Measurements from ENCODE around the gene THAP3.

The THAP3 gene

GRCh38 chr1:6586404-6586816 is 38.3 kb upstream of the THAP3 start:
- no peak for DNase-seq (ENCODE audit: low spot score in 2 of 2)
- no peaks in the 10 kb centered on the region for H3K27me3 Mint-ChIP-seq
- no peak for ATAC-seq (ENCODE audit: low read depth)
- H3K27ac Mint-ChIP-seq: no peak overlapping the region
- H3K9me3 Mint-ChIP-seq: no peaks in the 10 kb centered on the region
- peaks cover 28% of the 10 kb centered on the region for H3K4me1 Mint-ChIP-seq
- H3K36me3 Mint-ChIP-seq: peaks cover 5% of the 10 kb centered on the region
- no peak overlapping the region for H3K4me3 Mint-ChIP-seq

GRCh38 chr1:6587261-6588005 is 37.2 kb upstream of the THAP3 start:
- Mint-ChIP-seq H3K27me3 (no peaks in the 10 kb centered on the region), H3K4me3 (no peak overlapping the region), H3K9me3 (no peaks in the 10 kb centered on the region), H3K36me3 (peaks cover 5% of the 10 kb centered on the region), H3K4me1 (peaks cover 19% of the 10 kb centered on the region), H3K27ac (peak overlapping the region; percentile 38)
- DNase-seq (ENCODE audit: low spot score in 2 of 2) (no peak), ATAC-seq (ENCODE audit: low read depth) (no peak)

- ATAC-seq (ENCODE audit: low read depth) (no peak), DNase-seq (ENCODE audit: low spot score in 2 of 2) (no peak)
- Mint-ChIP-seq H3K27me3 (no peaks in the 10 kb centered on the region), H3K4me3 (no peak overlapping the region), H3K36me3 (peaks cover 5% of the 10 kb centered on the region), H3K4me1 (peaks cover 18% of the 10 kb centered on the region), H3K27ac (no peak overlapping the region), H3K9me3 (no peaks in the 10 kb centered on the region)
These were observed 36.4 kb upstream of the THAP3 start for GRCh38 chr1:6588128-6588892.

GRCh38 chr1:6588893-6589520 is 35.7 kb upstream of the THAP3 start:
- no peaks in the 10 kb centered on the region for H3K9me3 Mint-ChIP-seq
- peaks cover 18% of the 10 kb centered on the region for H3K4me1 Mint-ChIP-seq
- H3K36me3 Mint-ChIP-seq: peaks cover 5% of the 10 kb centered on the region
- no peak for ATAC-seq (ENCODE audit: low read depth)
- H3K4me3 Mint-ChIP-seq: no peak overlapping the region
- DNase-seq (ENCODE audit: low spot score in 2 of 2): no peak
- no peaks in the 10 kb centered on the region for H3K27me3 Mint-ChIP-seq
- no peak overlapping the region for H3K27ac Mint-ChIP-seq

GRCh38 chr1:6590046-6590445 is 34.6 kb upstream of the THAP3 start:
- Mint-ChIP-seq H3K27ac (no peak overlapping the region), H3K4me1 (peaks cover 11% of the 10 kb centered on the region), H3K36me3 (peaks cover 5% of the 10 kb centered on the region), H3K4me3 (no peak overlapping the region), H3K9me3 (no peaks in the 10 kb centered on the region), H3K27me3 (no peaks in the 10 kb centered on the region)
- DNase-seq (ENCODE audit: low spot score in 2 of 2) (no peak), ATAC-seq (ENCODE audit: low read depth) (no peak)

- DNase-seq (ENCODE audit: low spot score in 2 of 2) (no peak), ATAC-seq (ENCODE audit: low read depth) (peak; percentile 53)
- Mint-ChIP-seq H3K36me3 (peaks cover 5% of the 10 kb centered on the region), H3K4me1 (peaks cover 10% of the 10 kb centered on the region), H3K27ac (no peak overlapping the region), H3K4me3 (no peak overlapping the region), H3K27me3 (no peaks in the 10 kb centered on the region), H3K9me3 (no peaks in the 10 kb centered on the region)
These were observed 33.4 kb upstream of the THAP3 start for GRCh38 chr1:6591222-6591621.

GRCh38 chr1:6591644-6592043 is 33.0 kb upstream of the THAP3 start:
- H3K36me3 Mint-ChIP-seq: peaks cover 5% of the 10 kb centered on the region
- ATAC-seq (ENCODE audit: low read depth) (no peak), DNase-seq (ENCODE audit: low spot score in 2 of 2) (no peak)
- H3K9me3 Mint-ChIP-seq: no peaks in the 10 kb centered on the region
- peaks cover 11% of the 10 kb centered on the region for H3K4me1 Mint-ChIP-seq
- H3K27me3 Mint-ChIP-seq: no peaks in the 10 kb centered on the region
- H3K4me3 Mint-ChIP-seq: no peak overlapping the region
- H3K27ac Mint-ChIP-seq: no peak overlapping the region

- Mint-ChIP-seq H3K27ac (no peak overlapping the region), H3K36me3 (peaks cover 5% of the 10 kb centered on the region), H3K27me3 (no peaks in the 10 kb centered on the region), H3K9me3 (no peaks in the 10 kb centered on the region), H3K4me3 (no peak overlapping the region), H3K4me1 (peaks cover 9% of the 10 kb centered on the region)
- ATAC-seq (ENCODE audit: low read depth) (no peak), DNase-seq (ENCODE audit: low spot score in 2 of 2) (no peak)
These were observed 32.2 kb upstream of the THAP3 start for GRCh38 chr1:6592441-6592840.

GRCh38 chr1:6592865-6593593 is 31.6 kb upstream of the THAP3 start:
- Mint-ChIP-seq H3K27ac (no peak overlapping the region), H3K27me3 (no peaks in the 10 kb centered on the region), H3K4me1 (peaks cover 6% of the 10 kb centered on the region), H3K9me3 (no peaks in the 10 kb centered on the region), H3K36me3 (peaks cover 3% of the 10 kb centered on the region), H3K4me3 (no peak overlapping the region)
- DNase-seq (ENCODE audit: low spot score in 2 of 2) (no peak), ATAC-seq (ENCODE audit: low read depth) (no peak)

GRCh38 chr1:6593810-6594209 is 30.9 kb upstream of the THAP3 start:
- no peaks in the 10 kb centered on the region for H3K9me3 Mint-ChIP-seq
- H3K4me1 Mint-ChIP-seq: peaks cover 6% of the 10 kb centered on the region
- no peak for DNase-seq (ENCODE audit: low spot score in 2 of 2)
- H3K27me3 Mint-ChIP-seq: no peaks in the 10 kb centered on the region
- H3K36me3 Mint-ChIP-seq: peaks cover 2% of the 10 kb centered on the region
- H3K27ac Mint-ChIP-seq: no peak overlapping the region
- no peak overlapping the region for H3K4me3 Mint-ChIP-seq
- no peak for ATAC-seq (ENCODE audit: low read depth)

GRCh38 chr1:6594977-6595740 is 29.5 kb upstream of the THAP3 start:
- DNase-seq (ENCODE audit: low spot score in 2 of 2) (no peak), ATAC-seq (ENCODE audit: low read depth) (no peak)
- peaks cover 13% of the 10 kb centered on the region for H3K4me1 Mint-ChIP-seq
- no peaks in the 10 kb centered on the region for H3K9me3 Mint-ChIP-seq
- no peaks in the 10 kb centered on the region for H3K36me3 Mint-ChIP-seq
- H3K4me3 Mint-ChIP-seq: no peak overlapping the region
- H3K27me3 Mint-ChIP-seq: no peaks in the 10 kb centered on the region
- H3K27ac Mint-ChIP-seq: no peak overlapping the region

GRCh38 chr1:6596351-6596750 is 28.3 kb upstream of the THAP3 start:
- DNase-seq (ENCODE audit: low spot score in 2 of 2) (no peak), ATAC-seq (ENCODE audit: low read depth) (no peak)
- H3K27ac Mint-ChIP-seq: no peak overlapping the region
- H3K36me3 Mint-ChIP-seq: no peaks in the 10 kb centered on the region
- no peaks in the 10 kb centered on the region for H3K27me3 Mint-ChIP-seq
- no peak overlapping the region for H3K4me3 Mint-ChIP-seq
- H3K4me1 Mint-ChIP-seq: peaks cover 16% of the 10 kb centered on the region
- no peaks in the 10 kb centered on the region for H3K9me3 Mint-ChIP-seq
